RWPE2 (cell line): ENCODE measurements around the gene LRFN5.
"Not testable (repeated sequence)": the region's sequence is repeated elsewhere in the genome, so short reads cannot be mapped to it uniquely, and the experiment has no call there.

ENCODE experiments used
- ATAC-seq: fragments of 200-7000 bp; cut with Tn5 transposase; 3 replicates; pipeline ENCODE4 v1.9.1; 2021; ENCODE audit warnings: low read depth
- DNase-seq: peaks from one replicate; pipeline ENCODE4 v3.0.0-alpha.2; 2020; ENCODE audit warnings: low spot score
- H3K27ac ChIP-seq: fragments of 450-650 bp; 2 replicates; pipeline ENCODE4 v1.5.1; 2017; ENCODE audit warnings: mild to moderate bottlenecking; ENCODE audit not compliant: poor library complexity, severe bottlenecking
- H3K27me3 ChIP-seq: fragments of 250-450 bp; sonication (Bioruptor Pico); 2 replicates; pipeline ENCODE4 v1.5.1; 2021; ENCODE audit warnings: mild to moderate bottlenecking, moderate library complexity; ENCODE audit not compliant: insufficient read depth, poor library complexity, severe bottlenecking
- H3K36me3 ChIP-seq: fragments of 250-450 bp; sonication (Bioruptor Pico); 2 replicates; pipeline ENCODE4 v1.5.1; 2020; ENCODE audit warnings: low read depth, mild to moderate bottlenecking, moderate library complexity
- H3K4me1 ChIP-seq: fragments of 250-450 bp; sonication (Bioruptor Pico); 2 replicates; pipeline ENCODE4 v1.5.1; 2021; ENCODE audit warnings: mild to moderate bottlenecking, moderate library complexity; ENCODE audit not compliant: insufficient read depth, poor library complexity, severe bottlenecking
- H3K4me3 ChIP-seq: fragments of 250-450 bp; sonication (Bioruptor Pico); 2 replicates; pipeline ENCODE4 v1.5.1; 2021; ENCODE audit warnings: mild to moderate bottlenecking, moderate library complexity; ENCODE audit not compliant: severe bottlenecking
- H3K9me3 ChIP-seq: fragments of 250-450 bp; sonication (Bioruptor Pico); 2 replicates; pipeline ENCODE4 v1.5.1; 2021; ENCODE audit warnings: mild to moderate bottlenecking, moderate library complexity; ENCODE audit not compliant: severe bottlenecking
- TF ChIP-seq, protein P1 (sequence below): fragments of 450-650 bp; IDR thresholded peaks from one replicate; pipeline ENCODE4 v1.5.1; 2017; ENCODE audit warnings: mild to moderate bottlenecking, moderate library complexity; ENCODE audit not compliant: poor library complexity, severe bottlenecking

LRFN5 gene

DNA sequence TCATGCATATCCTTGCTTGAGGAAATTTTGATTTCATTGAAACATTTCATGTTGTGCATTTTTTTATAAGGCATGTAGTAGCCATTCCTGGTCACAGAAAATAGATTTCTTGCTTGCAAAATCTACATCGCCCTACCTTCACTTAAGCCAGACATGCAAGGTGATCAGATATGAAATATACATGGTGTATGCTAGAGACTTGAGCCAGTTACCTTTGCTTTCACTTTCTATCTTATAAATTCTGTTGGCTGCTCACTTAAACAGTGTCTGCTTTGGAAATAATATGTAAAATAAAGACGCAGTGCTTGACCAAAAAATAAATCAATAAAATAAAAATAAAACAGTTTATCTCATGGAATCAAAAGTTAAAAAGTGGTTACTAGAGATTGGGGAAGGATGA lies 136.5 kb downstream of the LRFN5 start:
- Histone ChIP-seq H3K27me3 (peaks cover under 1% of the 10 kb centered on the region), H3K4me1 (no peaks in the 10 kb centered on the region), H3K4me3 (no peak overlapping the region), H3K9me3 (no peaks in the 10 kb centered on the region), H3K36me3 (no peaks in the 10 kb centered on the region), H3K27ac (no peak overlapping the region)
- ATAC-seq (no peak), DNase-seq (no peak)
- TF ChIP-seq, protein P1, sequence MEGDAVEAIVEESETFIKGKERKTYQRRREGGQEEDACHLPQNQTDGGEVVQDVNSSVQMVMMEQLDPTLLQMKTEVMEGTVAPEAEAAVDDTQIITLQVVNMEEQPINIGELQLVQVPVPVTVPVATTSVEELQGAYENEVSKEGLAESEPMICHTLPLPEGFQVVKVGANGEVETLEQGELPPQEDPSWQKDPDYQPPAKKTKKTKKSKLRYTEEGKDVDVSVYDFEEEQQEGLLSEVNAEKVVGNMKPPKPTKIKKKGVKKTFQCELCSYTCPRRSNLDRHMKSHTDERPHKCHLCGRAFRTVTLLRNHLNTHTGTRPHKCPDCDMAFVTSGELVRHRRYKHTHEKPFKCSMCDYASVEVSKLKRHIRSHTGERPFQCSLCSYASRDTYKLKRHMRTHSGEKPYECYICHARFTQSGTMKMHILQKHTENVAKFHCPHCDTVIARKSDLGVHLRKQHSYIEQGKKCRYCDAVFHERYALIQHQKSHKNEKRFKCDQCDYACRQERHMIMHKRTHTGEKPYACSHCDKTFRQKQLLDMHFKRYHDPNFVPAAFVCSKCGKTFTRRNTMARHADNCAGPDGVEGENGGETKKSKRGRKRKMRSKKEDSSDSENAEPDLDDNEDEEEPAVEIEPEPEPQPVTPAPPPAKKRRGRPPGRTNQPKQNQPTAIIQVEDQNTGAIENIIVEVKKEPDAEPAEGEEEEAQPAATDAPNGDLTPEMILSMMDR, result no peak

DNA sequence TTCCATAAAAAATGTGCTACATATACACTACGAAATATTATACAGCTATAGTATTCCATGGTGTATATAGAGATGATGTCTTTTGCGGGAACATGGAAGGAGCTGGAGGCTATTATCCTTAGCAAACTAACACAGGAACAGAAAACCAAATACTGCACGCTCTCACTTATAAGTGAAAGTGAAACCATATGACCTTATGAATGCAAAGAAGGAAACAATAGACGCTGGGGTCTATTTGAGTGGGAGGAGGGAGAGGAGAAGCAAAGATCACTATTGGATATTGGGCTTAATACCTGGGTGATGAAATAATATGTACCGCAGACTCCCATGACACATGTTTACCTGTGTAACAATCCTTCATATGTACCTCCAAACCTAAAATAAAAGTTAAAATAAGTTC lies 142.8 kb downstream of the LRFN5 start:
- no peak for DNase-seq
- TF ChIP-seq, protein P1, result no peak

DNA sequence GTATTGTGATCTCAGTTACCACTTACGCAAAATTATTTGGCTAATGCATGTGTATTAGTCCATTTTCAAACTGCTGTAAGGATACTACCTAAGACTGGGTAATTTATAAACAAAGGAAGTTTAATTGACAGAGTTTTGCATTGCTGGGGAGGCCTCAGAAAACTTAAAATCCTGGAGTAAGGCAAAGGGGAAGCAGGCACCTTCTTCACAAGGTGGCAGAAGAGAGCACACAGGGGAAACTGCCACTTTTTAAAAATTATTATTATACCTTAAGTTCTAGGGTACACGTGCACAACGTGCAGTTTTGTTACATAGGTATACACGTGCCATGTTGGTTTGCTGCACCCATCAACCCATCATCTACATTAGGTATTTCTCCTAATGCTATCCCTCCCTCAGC lies 143.9 kb downstream of the LRFN5 start:
- DNase-seq, H3K4me3 ChIP-seq, H3K36me3 ChIP-seq, H3K27ac ChIP-seq, H3K27me3 ChIP-seq, H3K9me3 ChIP-seq, H3K4me1 ChIP-seq, ATAC-seq: not testable (repeated sequence)

More for the DNA sequence above, 142.8 kb downstream of the LRFN5 start:
- H3K9me3 ChIP-seq, result no peaks in the 10 kb centered on the region
- H3K27me3 ChIP-seq, result peaks cover 3% of the 10 kb centered on the region
- no peak overlapping the region for H3K27ac ChIP-seq
- no peaks in the 10 kb centered on the region for H3K36me3 ChIP-seq
- peak; percentile 44; the same call in 2 of the 3 replicates for ATAC-seq
- H3K4me1 ChIP-seq, result no peaks in the 10 kb centered on the region
- H3K4me3 ChIP-seq, result peak overlapping the region; percentile 9

DNA sequence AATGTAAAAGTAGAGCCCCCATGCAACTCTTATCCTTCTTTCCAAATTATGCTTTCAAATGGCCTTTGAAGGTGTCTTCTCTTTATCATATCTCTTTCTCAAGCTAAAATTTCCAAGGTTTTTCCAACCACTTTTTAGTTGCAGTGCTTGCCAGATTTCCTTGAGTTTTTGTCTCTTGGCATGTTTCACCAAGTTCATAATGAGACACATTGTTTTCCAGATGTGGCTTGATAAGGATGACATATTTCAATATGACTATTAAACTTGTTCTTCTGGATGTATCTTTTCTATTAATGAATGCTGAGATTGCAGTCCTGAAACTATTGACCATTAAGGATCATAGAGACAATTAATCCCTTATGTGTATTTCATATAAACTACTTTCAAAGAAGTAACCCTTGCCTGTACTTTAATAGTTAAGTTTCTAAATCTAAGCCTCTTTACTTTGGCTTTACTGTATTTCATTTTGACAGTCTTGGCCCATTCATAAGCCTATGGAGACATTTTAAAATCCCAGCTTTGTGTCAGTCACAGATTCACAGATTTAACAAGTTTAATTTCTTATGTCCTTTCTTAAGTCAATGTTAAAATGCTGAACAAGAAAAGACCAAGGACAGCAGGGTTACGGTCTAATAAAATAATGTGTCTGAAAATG lies 151.5 kb downstream of the LRFN5 start:
- Histone ChIP-seq H3K27ac (no peak overlapping the region), H3K36me3 (no peaks in the 10 kb centered on the region), H3K9me3 (no peaks in the 10 kb centered on the region), H3K4me3 (no peak overlapping the region), H3K4me1 (no peaks in the 10 kb centered on the region), H3K27me3 (no peaks in the 10 kb centered on the region)
- DNase-seq, result no peak
- TF ChIP-seq, protein P1, result no peak
- ATAC-seq, result no peak

DNA sequence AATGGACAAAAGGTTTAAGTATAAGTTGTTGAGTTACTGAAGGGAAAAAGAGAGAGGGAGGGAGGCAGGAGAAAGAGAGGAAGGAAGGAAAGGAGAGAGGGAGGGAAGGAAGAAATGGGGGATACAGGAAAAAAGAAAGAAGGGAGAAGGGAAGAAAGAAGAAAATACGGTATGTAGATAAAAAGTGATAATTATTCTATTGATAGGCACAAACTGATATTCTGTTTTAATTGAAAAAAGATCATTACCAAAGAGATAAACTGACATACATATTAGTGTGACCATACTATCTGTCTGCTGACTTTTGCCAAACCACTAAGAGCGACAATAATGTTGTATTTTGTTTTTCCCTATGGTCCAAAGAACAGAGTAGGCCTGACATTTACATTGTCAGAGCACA lies 154.5 kb downstream of the LRFN5 start:
- no peaks in the 10 kb centered on the region for H3K9me3 ChIP-seq
- no peaks in the 10 kb centered on the region for H3K36me3 ChIP-seq
- no peak overlapping the region for H3K4me3 ChIP-seq
- DNase-seq (no peak), ATAC-seq (no peak)
- H3K27me3 ChIP-seq, result no peaks in the 10 kb centered on the region
- no peak overlapping the region for H3K27ac ChIP-seq
- TF ChIP-seq, protein P1, result no peak
- no peaks in the 10 kb centered on the region for H3K4me1 ChIP-seq
